ENCODE measurements around the gene HIF3A. TPM values are rescaled to one million over a fixed set of nuclear protein-coding genes. Genes with fewer than 3 reads are reported as not detected.

HIF3A gene
- total and polyA plus RNA-seq, 2 donors (not counting 3 experiments of a cell fraction or from before 2014, with no cell fraction given) = 8.1 to 8.5 TPM

GRCh38 chr19:46392837-46393236 is 96.0 kb downstream of the HIF3A start:
- Histone ChIP-seq H3K36me3 (ENCODE audit: control insufficient read depth in 2 of 2, extremely low read depth in 1 of 2, insufficient read depth in 2 of 2, low read length in 2 of 2) (peaks cover 10 to 27% of the 10 kb centered on the region in 2 experiments), H4K20me1 (replicated peaks; ENCODE audit: control insufficient read depth, extremely low read depth, insufficient read depth, low read length) (no peaks in the 10 kb centered on the region), H3K4me2 (ENCODE audit: insufficient read depth, low read length) (no peak overlapping the region), H3K27ac (ENCODE audit: insufficient read depth, low read depth, low read length) (no peak overlapping the region), H3K79me2 (ENCODE audit: control insufficient read depth, insufficient read depth, low read length) (no peaks in the 10 kb centered on the region), H3K4me1 (ENCODE audit: control insufficient read depth, extremely low read depth, insufficient read depth, low read length) (no peaks in the 10 kb centered on the region), H3K9ac (replicated peaks; ENCODE audit: extremely low read depth, insufficient read depth, low read length) (no peak overlapping the region), H3K9me1 (replicated peaks; ENCODE audit: control insufficient read depth, extremely low read depth, insufficient read depth, low read length) (no peaks in the 10 kb centered on the region), H3K9me3 (replicated peaks; ENCODE audit: control insufficient read depth, insufficient read depth, low read length) (no peaks in the 10 kb centered on the region), H3K27me3 (ENCODE audit: control insufficient read depth in 2 of 2, insufficient read depth in 2 of 2, low read length in 2 of 2) (no peaks in the 10 kb centered on the region), H2AFZ (ENCODE audit: low read depth, low read length) (no peak overlapping the region), H3K4me3 (replicated peaks in 1 of 3; ENCODE audit: insufficient read depth in 1 of 3, low read depth in 1 of 3, low read length in 3 of 3) (no peak overlapping the region)
- intact Hi-C loops (cut with micrococcal nuclease) (no loop called here), dilution Hi-C loops (cut with MboI; ENCODE audit: extremely low pct_ligation_motif_present, low sequenced_read_pairs) (no loop called here)
- BruUV-seq (replicated peaks) = no TSS peak
- DNase-seq (ENCODE audit: low read depth, low spot score) = no peak
- FAIRE-seq = no peak
- TF ChIP-seq CTCF (IDR thresholded peaks at IDR 0.05; ENCODE audit: extremely low read depth in 1 of 2, insufficient read depth in 1 of 2, low read depth in 1 of 2, low read length in 2 of 2) (no peak), GATA2 (IDR thresholded peaks at IDR 0.05; ENCODE audit: insufficient read depth, insufficient read length, low read depth, low read length) (no peak), FOS (IDR thresholded peaks at IDR 0.05; ENCODE audit: borderline replicate concordance, insufficient read depth, low read length) (no peak), EZH2 (IDR thresholded peaks at IDR 0.05; ENCODE audit: borderline replicate concordance, low read depth, low read length, severe bottlenecking) (no peak), MAX (IDR thresholded peaks at IDR 0.05; ENCODE audit: insufficient read depth, insufficient read length) (no peak), MYC (IDR thresholded peaks at IDR 0.05; ENCODE audit: low read depth, low read length) (no peak), POLR2AphosphoS5 (IDR thresholded peaks at IDR 0.05; ENCODE audit: insufficient read depth, low read depth, low read length) (no peak), POLR2A (IDR thresholded peaks at IDR 0.05; ENCODE audit: low read depth, low read length) (no peak), JUN (IDR thresholded peaks at IDR 0.05; ENCODE audit: borderline replicate concordance, insufficient read depth, insufficient read length, low read depth) (no peak)
- CTCF ChIA-PET = interaction anchor here (1.1 to 1.8 kb wide), 2 partner anchors 20 to 112 kb away, joined by 4 to 5 read pairs; no protein-coding TSS in a partner anchor
- POLR2A ChIA-PET = no interaction called here

Small RNAs within 50 kb of the gene (small RNA-seq; reads per million reads assigned to genes)
- gene RNU6-924P (ENCODE audit: insufficient read depth, insufficient read length, low read depth, low replicate concordance) = not detected

Other genes with a start within 250 kb of the HIF3A start
- gene IGFL3, start 172.4 kb upstream of the HIF3A start, total RNA-seq = not detected in 2 replicates
- not detected in 2 replicates for gene IGFL3, start 172.4 kb upstream of the HIF3A start, polyA plus RNA-seq
- gene IGFL2, start 148.8 kb upstream of the HIF3A start, total RNA-seq = not detected in 2 replicates
- gene IGFL2, start 148.8 kb upstream of the HIF3A start, polyA plus RNA-seq = not detected in 2 replicates
- gene IGFL1, start 67.3 kb upstream of the HIF3A start, total RNA-seq = not detected in 2 replicates
- gene IGFL1, start 67.3 kb upstream of the HIF3A start, polyA plus RNA-seq = not detected in 2 replicates
- gene PPP5C, start 50.0 kb downstream of the HIF3A start, total RNA-seq = 102 and 114 TPM in 2 replicates
- 157 and 172 TPM in 2 replicates for gene PPP5C, start 50.0 kb downstream of the HIF3A start, polyA plus RNA-seq
- 0.35 and 0.75 TPM in 2 replicates for gene CCDC8, start 116.5 kb downstream of the HIF3A start, total RNA-seq
- gene CCDC8, start 116.5 kb downstream of the HIF3A start, polyA plus RNA-seq = 0.18 and 0.19 TPM in 2 replicates
- 0.07 TPM in 1 of 2 replicates, not detected in the other for gene PNMA8C, start 131.9 kb downstream of the HIF3A start, total RNA-seq
- not detected in 2 replicates for gene PNMA8C, start 131.9 kb downstream of the HIF3A start, polyA plus RNA-seq
- 0.16 and 0.27 TPM in 2 replicates for gene PNMA8A, start 174.5 kb downstream of the HIF3A start, total RNA-seq
- 0.08 and 0.25 TPM in 2 replicates for gene PNMA8A, start 174.5 kb downstream of the HIF3A start, polyA plus RNA-seq
- 0.11 TPM in 1 of 2 replicates, not detected in the other for gene PNMA8B, start 198.8 kb downstream of the HIF3A start, total RNA-seq
- 0.02 TPM in 1 of 2 replicates, not detected in the other for gene PNMA8B, start 198.8 kb downstream of the HIF3A start, polyA plus RNA-seq